ENCODE results near the gene TNFAIP3.

TNFAIP3 gene

DNA sequence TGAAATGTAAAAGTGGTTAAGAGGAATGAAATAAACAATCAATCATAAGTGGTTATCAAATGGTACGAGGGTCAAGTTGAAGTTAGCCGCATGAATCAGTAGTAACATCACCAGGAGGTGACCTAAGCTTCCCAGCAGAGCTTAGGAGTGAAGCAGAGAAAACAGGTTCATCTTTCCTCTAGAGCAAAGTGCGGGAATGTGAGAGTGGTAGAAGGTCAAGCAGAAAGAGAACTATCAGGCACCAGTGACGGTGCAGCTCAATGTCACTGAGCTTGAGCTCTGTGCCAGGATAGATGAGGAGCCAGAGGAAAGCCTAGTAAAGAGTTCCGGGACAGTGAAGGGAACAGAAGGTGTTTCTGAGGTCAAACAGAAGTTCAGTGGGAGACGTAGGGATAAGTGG lies 20.8 kb upstream of the TNFAIP3 start:
- no peak overlapping the region for H3K27ac ChIP-seq (ENCODE audit: low read length)
- H3K4me3 ChIP-seq (ENCODE audit: low read length) = no peak overlapping the region
- H3K27me3 ChIP-seq (ENCODE audit: insufficient read depth, low read length) = no peaks in the 10 kb centered on the region
- H3K36me3 ChIP-seq (ENCODE audit: insufficient read depth, low read depth, low read length) = no peaks in the 10 kb centered on the region
- H3K9ac ChIP-seq (ENCODE audit: low read depth, low read length) = no peak overlapping the region
- no peaks in the 10 kb centered on the region; the same call in 1 of the 2 replicates for H3K4me1 ChIP-seq (ENCODE audit: insufficient read depth, low read length)
- no peaks in the 10 kb centered on the region for H3K9me3 ChIP-seq (ENCODE audit: insufficient read depth, low read depth, low read length)

DNA sequence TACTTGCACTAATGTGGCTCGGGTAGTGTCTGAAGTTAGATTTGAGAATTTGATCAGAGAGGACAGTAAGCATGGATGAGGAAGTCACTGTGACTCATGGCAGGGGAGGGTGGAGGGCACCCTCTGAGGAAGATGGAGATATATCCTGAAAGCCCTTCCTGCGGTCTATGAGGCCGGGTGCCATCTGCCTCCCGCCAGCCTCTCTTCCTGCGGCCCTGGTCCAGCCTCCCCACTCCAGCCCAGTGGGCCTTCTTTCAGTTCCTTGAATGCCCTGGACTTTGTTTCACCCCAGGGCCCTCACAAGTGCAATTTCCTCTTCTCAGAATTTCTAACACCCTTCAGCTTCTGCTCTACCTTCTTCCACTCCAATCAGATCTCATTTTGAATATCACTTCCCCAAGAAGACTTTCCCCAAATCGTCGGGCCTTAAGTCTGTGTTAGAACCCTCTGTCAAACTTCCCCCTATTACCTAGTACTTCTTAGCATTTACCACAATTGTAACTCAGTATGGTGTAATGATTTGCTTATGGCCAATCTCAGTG lies 20.2 kb upstream of the TNFAIP3 start:
- Histone ChIP-seq H3K9me3 (ENCODE audit: insufficient read depth, low read depth, low read length) (no peaks in the 10 kb centered on the region), H3K27me3 (ENCODE audit: insufficient read depth, low read length) (no peaks in the 10 kb centered on the region), H3K9ac (ENCODE audit: low read depth, low read length) (no peak overlapping the region), H3K27ac (ENCODE audit: low read length) (no peak overlapping the region), H3K36me3 (ENCODE audit: insufficient read depth, low read depth, low read length) (no peaks in the 10 kb centered on the region), H3K4me3 (ENCODE audit: low read length) (no peak overlapping the region), H3K4me1 (ENCODE audit: insufficient read depth, low read length) (no peaks in the 10 kb centered on the region; the same call in 1 of the 2 replicates)

GRCh38 chr6:137847748-137848147 lies 19.3 kb upstream of the TNFAIP3 start:
- H3K27me3 ChIP-seq (ENCODE audit: insufficient read depth, low read length) = no peaks in the 10 kb centered on the region
- H3K9ac ChIP-seq (ENCODE audit: low read depth, low read length) = no peak overlapping the region
- no peaks in the 10 kb centered on the region for H3K36me3 ChIP-seq (ENCODE audit: insufficient read depth, low read depth, low read length)
- no peaks in the 10 kb centered on the region for H3K9me3 ChIP-seq (ENCODE audit: insufficient read depth, low read depth, low read length)
- H3K4me3 ChIP-seq (ENCODE audit: low read length) = no peak overlapping the region
- no peak overlapping the region for H3K27ac ChIP-seq (ENCODE audit: low read length)
- H3K4me1 ChIP-seq (ENCODE audit: insufficient read depth, low read length) = no peaks in the 10 kb centered on the region; the same call in 1 of the 2 replicates

DNA sequence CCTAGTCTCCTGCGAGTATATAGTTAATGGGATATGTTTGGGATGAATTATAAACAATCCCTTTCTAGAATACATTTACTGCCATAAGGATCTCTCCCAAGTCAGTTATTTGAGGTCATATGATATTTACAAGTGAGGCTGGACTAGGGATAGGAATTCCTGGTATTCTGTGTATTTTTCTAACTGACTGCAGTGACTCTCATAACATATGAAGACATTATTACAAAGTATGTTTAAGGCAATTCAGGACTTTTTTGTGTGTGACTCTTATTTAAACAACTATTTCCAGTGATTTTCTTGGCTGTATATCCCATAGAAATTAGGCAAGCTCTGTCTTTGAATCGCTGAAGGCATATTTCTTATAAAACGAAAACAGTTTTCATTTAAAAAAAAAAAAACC lies 18.4 kb upstream of the TNFAIP3 start:
- Histone ChIP-seq H3K9ac (ENCODE audit: low read depth, low read length) (no peak overlapping the region), H3K4me1 (ENCODE audit: insufficient read depth, low read length) (no peaks in the 10 kb centered on the region; the same call in 1 of the 2 replicates), H3K36me3 (ENCODE audit: insufficient read depth, low read depth, low read length) (no peaks in the 10 kb centered on the region), H3K9me3 (ENCODE audit: insufficient read depth, low read depth, low read length) (no peaks in the 10 kb centered on the region), H3K27ac (ENCODE audit: low read length) (no peak overlapping the region), H3K4me3 (ENCODE audit: low read length) (no peak overlapping the region), H3K27me3 (ENCODE audit: insufficient read depth, low read length) (no peaks in the 10 kb centered on the region)

- no peaks in the 10 kb centered on the region for H3K36me3 ChIP-seq (ENCODE audit: insufficient read depth, low read depth, low read length)
- H3K4me1 ChIP-seq (ENCODE audit: insufficient read depth, low read length) = no peaks in the 10 kb centered on the region; the same call in 1 of the 2 replicates
- no peak overlapping the region for H3K9ac ChIP-seq (ENCODE audit: low read depth, low read length)
- H3K4me3 ChIP-seq (ENCODE audit: low read length) = no peak overlapping the region
- H3K27ac ChIP-seq (ENCODE audit: low read length) = no peak overlapping the region
- H3K9me3 ChIP-seq (ENCODE audit: insufficient read depth, low read depth, low read length) = no peaks in the 10 kb centered on the region
- H3K27me3 ChIP-seq (ENCODE audit: insufficient read depth, low read length) = no peaks in the 10 kb centered on the region
These were observed 17.7 kb upstream of the TNFAIP3 start for GRCh38 chr6:137849181-137849980.

DNA sequence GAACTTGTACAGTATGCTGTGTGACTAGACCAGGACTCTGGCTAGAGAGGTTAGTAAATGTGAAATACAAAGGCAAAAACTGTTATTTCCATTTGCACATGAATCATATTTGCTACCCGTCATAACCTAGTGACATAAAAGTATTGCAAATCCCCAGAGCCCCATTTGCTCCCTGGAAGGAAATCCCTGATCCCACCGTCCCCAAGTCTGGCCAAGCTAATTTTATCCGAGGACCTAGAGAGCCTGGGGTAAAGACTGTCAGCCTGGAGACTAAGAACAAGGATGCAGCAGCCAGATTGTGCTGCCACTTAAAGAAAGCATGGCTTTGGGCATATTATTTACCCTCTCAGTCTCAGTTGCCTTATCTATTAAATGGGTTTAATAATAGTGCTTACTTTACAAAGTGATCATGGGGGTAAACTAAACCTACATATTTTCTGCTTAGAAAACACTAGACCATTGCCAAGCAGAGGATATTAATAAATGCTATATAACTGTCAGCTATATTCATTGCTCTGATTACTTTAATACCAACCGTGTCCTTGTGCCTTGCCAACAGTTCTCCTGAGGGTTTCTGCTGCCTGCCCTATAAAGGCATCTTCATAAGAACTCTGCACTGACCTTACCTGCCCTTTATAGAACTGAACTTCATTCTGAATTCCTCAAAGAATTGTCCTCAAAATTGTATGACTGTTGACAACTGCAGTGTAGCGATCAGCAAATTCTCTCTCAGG lies 16.9 kb upstream of the TNFAIP3 start:
- H3K4me1 ChIP-seq (ENCODE audit: insufficient read depth, low read length) = no peaks in the 10 kb centered on the region; the same call in 1 of the 2 replicates
- no peaks in the 10 kb centered on the region for H3K36me3 ChIP-seq (ENCODE audit: insufficient read depth, low read depth, low read length)
- H3K4me3 ChIP-seq (ENCODE audit: low read length) = no peak overlapping the region
- no peak overlapping the region for H3K27ac ChIP-seq (ENCODE audit: low read length)
- no peaks in the 10 kb centered on the region for H3K27me3 ChIP-seq (ENCODE audit: insufficient read depth, low read length)
- H3K9ac ChIP-seq (ENCODE audit: low read depth, low read length) = no peak overlapping the region
- no peaks in the 10 kb centered on the region; the same call in 1 of the 2 replicates for H3K9me3 ChIP-seq (ENCODE audit: insufficient read depth, low read depth, low read length)

- Histone ChIP-seq H3K27ac (ENCODE audit: low read length) (no peak overlapping the region), H3K4me1 (ENCODE audit: insufficient read depth, low read length) (no peaks in the 10 kb centered on the region; the same call in 1 of the 2 replicates), H3K9me3 (ENCODE audit: insufficient read depth, low read depth, low read length) (no peaks in the 10 kb centered on the region; the same call in 1 of the 2 replicates)
These were observed 16.1 kb upstream of the TNFAIP3 start for GRCh38 chr6:137850816-137851602.

GRCh38 chr6:137851669-137852068 lies 15.4 kb upstream of the TNFAIP3 start:
- H3K27ac ChIP-seq (ENCODE audit: low read length) = no peak overlapping the region

More at GRCh38 chr6:137850816-137851602, 16.1 kb upstream of the TNFAIP3 start:
- Histone ChIP-seq H3K36me3 (ENCODE audit: insufficient read depth, low read depth, low read length) (no peaks in the 10 kb centered on the region), H3K27me3 (ENCODE audit: insufficient read depth, low read length) (no peaks in the 10 kb centered on the region), H3K9ac (ENCODE audit: low read depth, low read length) (no peak overlapping the region), H3K4me3 (ENCODE audit: low read length) (no peak overlapping the region)

GRCh38 chr6:137852346-137852745 lies 14.7 kb upstream of the TNFAIP3 start:
- Histone ChIP-seq H3K4me1 (ENCODE audit: insufficient read depth, low read length) (no peaks in the 10 kb centered on the region; the same call in 1 of the 2 replicates), H3K9ac (ENCODE audit: low read depth, low read length) (no peak overlapping the region), H3K27ac (ENCODE audit: low read length) (no peak overlapping the region), H3K4me3 (ENCODE audit: low read length) (no peak overlapping the region), H3K36me3 (ENCODE audit: insufficient read depth, low read depth, low read length) (no peaks in the 10 kb centered on the region), H3K27me3 (ENCODE audit: insufficient read depth, low read length) (no peaks in the 10 kb centered on the region), H3K9me3 (ENCODE audit: insufficient read depth, low read depth, low read length) (no peaks in the 10 kb centered on the region; the same call in 1 of the 2 replicates)

More at GRCh38 chr6:137851669-137852068, 15.4 kb upstream of the TNFAIP3 start:
- Histone ChIP-seq H3K27me3 (ENCODE audit: insufficient read depth, low read length) (no peaks in the 10 kb centered on the region), H3K9me3 (ENCODE audit: insufficient read depth, low read depth, low read length) (no peaks in the 10 kb centered on the region; the same call in 1 of the 2 replicates), H3K4me3 (ENCODE audit: low read length) (no peak overlapping the region), H3K4me1 (ENCODE audit: insufficient read depth, low read length) (no peaks in the 10 kb centered on the region; the same call in 1 of the 2 replicates), H3K9ac (ENCODE audit: low read depth, low read length) (no peak overlapping the region), H3K36me3 (ENCODE audit: insufficient read depth, low read depth, low read length) (no peaks in the 10 kb centered on the region)

DNA sequence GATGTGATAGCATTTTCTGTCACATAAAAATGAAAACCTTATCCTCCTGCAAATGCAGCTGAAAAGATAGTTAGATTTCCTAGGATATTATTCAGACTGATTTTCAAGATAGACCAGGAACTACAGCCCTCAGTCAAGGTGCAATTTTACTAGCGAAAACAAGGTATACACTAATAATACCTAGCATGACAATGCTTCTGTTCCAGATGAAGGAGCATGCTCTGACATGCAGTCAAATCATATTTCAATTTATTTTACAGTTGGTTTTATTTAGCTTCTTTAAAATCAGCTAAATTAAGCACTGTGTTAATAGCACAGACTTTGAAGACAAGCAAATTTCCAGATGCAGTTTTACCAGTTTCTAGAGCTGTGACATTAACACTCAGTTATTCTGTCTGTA lies 14.2 kb upstream of the TNFAIP3 start:
- Histone ChIP-seq H3K9ac (ENCODE audit: low read depth, low read length) (no peak overlapping the region), H3K27me3 (ENCODE audit: insufficient read depth, low read length) (no peaks in the 10 kb centered on the region), H3K9me3 (ENCODE audit: insufficient read depth, low read depth, low read length) (no peaks in the 10 kb centered on the region; the same call in 1 of the 2 replicates), H3K27ac (ENCODE audit: low read length) (no peak overlapping the region), H3K36me3 (ENCODE audit: insufficient read depth, low read depth, low read length) (no peaks in the 10 kb centered on the region), H3K4me1 (ENCODE audit: insufficient read depth, low read length) (no peaks in the 10 kb centered on the region; the same call in 1 of the 2 replicates), H3K4me3 (ENCODE audit: low read length) (no peak overlapping the region)

All from iPS-20b (cell line).